GM12873 (cell line): ENCODE data around the gene KRT27.

Source experiments
- CTCF ChIP-seq: IDR thresholded peaks from 2 replicates; pipeline ENCODE4 v1.5.1; 2012; ENCODE audit warnings: low read depth, mild to moderate bottlenecking, moderate library complexity, low read length, control low read depth; ENCODE audit not compliant: insufficient read depth; ENCODE audit errors: missing control alignments

KRT27 gene, protein sequence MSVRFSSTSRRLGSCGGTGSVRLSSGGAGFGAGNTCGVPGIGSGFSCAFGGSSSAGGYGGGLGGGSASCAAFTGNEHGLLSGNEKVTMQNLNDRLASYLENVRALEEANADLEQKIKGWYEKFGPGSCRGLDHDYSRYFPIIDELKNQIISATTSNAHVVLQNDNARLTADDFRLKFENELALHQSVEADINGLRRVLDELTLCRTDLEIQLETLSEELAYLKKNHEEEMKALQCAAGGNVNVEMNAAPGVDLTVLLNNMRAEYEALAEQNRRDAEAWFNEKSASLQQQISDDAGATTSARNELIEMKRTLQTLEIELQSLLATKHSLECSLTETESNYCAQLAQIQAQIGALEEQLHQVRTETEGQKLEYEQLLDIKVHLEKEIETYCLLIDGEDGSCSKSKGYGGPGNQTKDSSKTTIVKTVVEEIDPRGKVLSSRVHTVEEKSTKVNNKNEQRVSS

DNA sequence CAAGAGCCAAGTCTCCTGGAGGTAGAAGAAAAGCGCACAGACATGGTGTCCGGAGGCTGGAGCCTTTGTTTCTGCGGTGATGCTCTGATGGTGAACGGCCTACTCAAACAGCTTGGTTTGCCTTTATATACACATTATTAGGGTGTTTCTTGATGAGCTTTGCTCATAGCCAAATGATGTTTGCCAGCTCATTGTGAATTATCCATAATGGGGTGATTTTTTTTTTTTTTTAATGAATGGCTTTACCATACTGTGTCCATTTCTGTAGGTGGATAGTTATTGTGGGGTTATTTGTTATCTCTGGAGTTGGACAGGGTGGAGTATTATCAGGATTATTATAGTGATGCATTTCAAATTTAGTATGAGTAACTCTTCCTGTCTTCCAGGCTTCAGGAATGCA, at the start of gene KRT27:
TSS of gene KRT27 (minus strand) at position 101 of the 400 bp plus-strand sequence. CDS start at position 44, 57 bp downstream.
- no peak for TF ChIP-seq CTCF

DNA sequence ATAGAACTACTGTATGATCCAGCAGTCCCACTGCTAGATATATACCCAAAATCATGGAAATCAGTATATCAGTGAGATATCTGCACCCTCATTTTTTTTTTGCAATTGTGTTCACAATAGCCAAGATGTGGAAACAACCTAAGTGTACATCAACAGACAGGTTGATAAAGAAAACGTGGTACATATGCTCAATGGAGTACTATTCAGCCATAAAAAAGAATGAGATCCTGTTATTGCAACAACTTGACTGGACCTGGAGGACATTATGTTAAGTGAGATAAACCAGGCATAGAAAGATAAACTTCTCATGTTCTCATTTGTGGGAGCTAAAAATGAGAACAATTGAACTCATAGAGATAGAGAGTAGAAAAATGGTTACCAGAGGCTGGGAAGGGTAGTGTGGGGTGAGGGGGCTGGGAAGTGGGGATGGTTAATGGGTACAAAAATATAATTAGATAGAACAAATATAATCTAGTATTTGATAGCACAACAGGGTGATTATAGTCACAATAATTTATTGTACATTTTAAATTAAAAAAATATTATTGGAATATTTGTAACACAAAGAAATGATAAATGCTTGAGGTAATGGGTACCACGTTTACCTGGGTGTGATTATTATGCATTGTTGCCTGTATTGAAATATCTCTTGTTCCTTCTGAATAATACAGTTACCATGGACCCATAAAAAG, 47.9 kb upstream of the KRT27 start:
- no peak for TF ChIP-seq CTCF

- no peak for TF ChIP-seq CTCF
Measured at GRCh38 chr17:40828454-40829044, 46.2 kb upstream of the KRT27 start.

DNA sequence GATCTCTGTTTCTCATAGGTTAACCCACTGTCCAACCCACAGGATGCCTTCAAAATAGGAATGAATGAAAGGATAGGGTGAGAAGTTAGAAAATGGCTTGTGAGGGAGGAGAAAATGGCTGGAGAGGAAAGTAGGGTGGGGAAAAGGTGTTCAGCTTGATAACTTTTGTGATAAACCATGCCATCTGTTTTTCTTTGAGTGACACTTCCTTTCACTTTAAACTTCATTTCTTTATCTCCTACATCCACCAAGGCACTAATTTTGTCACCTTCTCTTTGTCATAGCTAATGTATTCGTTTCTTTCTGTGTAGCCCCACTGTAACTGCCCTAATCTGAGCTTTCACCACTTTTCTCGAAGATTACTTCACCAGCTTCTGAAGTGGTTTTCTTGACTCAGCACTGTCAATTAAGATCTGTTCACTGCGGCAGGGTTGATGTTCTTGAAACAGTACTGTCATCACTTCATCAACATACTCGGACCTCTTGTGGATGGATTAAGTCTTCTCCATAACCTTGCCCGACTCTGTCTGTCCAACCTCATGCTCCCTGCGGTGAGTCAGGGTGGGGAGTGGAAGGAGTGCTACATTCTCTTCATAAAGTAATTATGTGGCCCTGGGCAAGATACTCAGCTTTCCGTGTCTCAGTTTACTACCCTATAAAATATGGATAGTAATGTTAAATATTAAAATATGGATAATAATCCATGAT, 45.5 kb upstream of the KRT27 start:
- no peak for TF ChIP-seq CTCF

DNA sequence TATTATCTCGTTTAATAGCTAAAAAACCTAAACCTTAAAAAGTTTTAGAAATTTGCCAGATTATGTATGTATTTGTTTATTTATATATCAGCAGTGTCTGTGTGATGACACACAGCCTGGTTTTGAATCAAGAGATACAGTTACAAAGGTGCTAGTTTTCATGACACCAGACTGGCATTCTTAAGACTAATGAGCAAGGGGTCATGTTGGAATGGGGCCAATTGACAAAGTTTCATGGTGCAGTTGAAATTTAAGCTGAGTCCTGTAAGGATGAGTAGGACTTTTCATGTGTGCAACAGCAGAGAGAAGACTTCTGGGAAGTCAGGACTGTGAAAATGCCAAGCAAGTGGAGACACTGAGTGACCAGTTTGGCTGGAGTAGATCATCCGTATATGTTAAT, 43.2 kb upstream of the KRT27 start:
- TF ChIP-seq CTCF: no peak

DNA sequence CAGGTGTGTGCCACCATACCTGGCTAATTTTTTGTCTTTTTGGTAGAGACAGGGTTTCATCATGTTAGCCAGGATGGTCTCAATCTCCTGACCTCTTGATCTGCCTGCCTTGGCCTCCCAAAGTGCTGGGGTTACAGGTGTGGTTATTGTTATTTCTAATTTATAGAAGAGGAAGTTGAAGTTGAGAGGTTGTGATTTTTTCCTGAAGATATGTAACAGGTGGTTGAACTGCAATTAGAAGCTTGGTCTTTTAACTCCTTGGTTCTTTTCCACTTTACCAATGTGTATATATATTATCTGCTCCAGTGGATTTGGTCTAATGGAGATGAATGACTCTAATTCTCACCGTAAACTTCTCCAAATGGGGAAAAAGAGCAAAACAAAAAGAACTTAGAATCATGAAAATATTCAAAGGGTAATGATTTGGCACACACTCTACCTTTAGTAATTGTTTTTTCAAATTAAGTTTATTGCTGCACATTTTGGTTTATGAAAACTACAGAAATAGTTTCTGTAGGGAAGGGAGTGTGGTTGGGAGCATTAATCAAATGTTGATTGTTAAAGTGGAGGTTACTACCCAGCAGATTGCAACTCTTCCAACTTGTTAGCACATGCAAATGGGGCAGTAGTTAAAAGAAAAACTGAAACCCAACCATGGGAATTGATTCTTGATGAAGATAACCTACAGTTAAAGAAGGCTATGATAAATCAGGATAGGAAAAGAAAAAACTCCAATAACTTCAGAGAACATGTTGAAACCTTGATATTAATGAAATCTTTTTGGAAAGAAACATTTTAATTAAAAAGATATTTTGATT, 41.9 kb upstream of the KRT27 start:
- no peak for TF ChIP-seq CTCF
